SK-N-MC (cell line): Measurements from ENCODE around the gene ARPC5L.
"Not testable (repeated sequence)": the region's sequence is repeated elsewhere in the genome, so short reads cannot be mapped to it uniquely, and the experiment has no call there.

Experiments
- DNase-seq: peaks from one replicate; pipeline ENCODE4 v3.0.0-alpha.2; 2011; ENCODE audit warnings: low read depth, low spot score
- H3K27ac ChIP-seq: fragments of 200-600 bp; sonication (generic); 2 replicates; pipeline ENCODE4 v1.5.1; 2016; ENCODE audit warnings: mixed run types
- H3K36me3 ChIP-seq: fragments of 200-600 bp; sonication (generic); 2 replicates; pipeline ENCODE4 v1.6.1; 2017; ENCODE audit warnings: antibody characterized with exemption, low read length, mixed read lengths; ENCODE audit not compliant: insufficient read depth
- H3K4me3 ChIP-seq: fragments of 200-600 bp; sonication (generic); 2 replicates; pipeline ENCODE4 v1.5.1; 2016
- H3K9ac ChIP-seq: fragments of 200-600 bp; sonication (generic); 2 replicates; pipeline ENCODE4 v1.8.0; 2017; ENCODE audit warnings: mixed run types, mixed read lengths; ENCODE audit not compliant: insufficient read length
- H3K9me3 ChIP-seq: fragments of 200-600 bp; sonication (generic); 2 replicates; pipeline ENCODE4 v1.6.1; 2017; ENCODE audit warnings: low read depth, mild to moderate bottlenecking, antibody characterized with exemption, low read length, moderate library complexity, mixed read lengths
- EZH2 ChIP-seq: fragments of 200-600 bp; sonication (generic); IDR thresholded peaks from one replicate; pipeline ENCODE4 v1.6.1; 2017; ENCODE audit warnings: antibody characterized with exemption
- FOXP2 ChIP-seq: optimal IDR thresholded peaks from 2 replicates; pipeline ENCODE3; 2011; ENCODE audit warnings: mild to moderate bottlenecking, moderate library complexity; ENCODE audit not compliant: insufficient read depth; ENCODE audit errors: extremely low read length, control extremely low read depth
- POLR2AphosphoS5 ChIP-seq: IDR thresholded peaks from 2 replicates; pipeline ENCODE4 v1.6.1; 2012; ENCODE audit warnings: mild to moderate bottlenecking, low read depth, low read length, borderline replicate concordance

ARPC5L gene

GRCh38 chr9:124820698-124821623 is 41.0 kb upstream of the ARPC5L start:
- Histone ChIP-seq H3K36me3 (no peaks in the 10 kb centered on the region), H3K27ac (no peak overlapping the region), H3K9ac (no peak overlapping the region), H3K9me3 (no peaks in the 10 kb centered on the region), H3K4me3 (no peak overlapping the region)
- TF ChIP-seq EZH2 (no peak), FOXP2 (no peak), POLR2AphosphoS5 (no peak)
- no peak for DNase-seq

GRCh38 chr9:124828489-124829333 is 33.2 kb upstream of the ARPC5L start:
- no peak overlapping the region for H3K9ac ChIP-seq
- no peaks in the 10 kb centered on the region for H3K36me3 ChIP-seq
- DNase-seq: no peak
- no peak overlapping the region for H3K27ac ChIP-seq
- no peaks in the 10 kb centered on the region for H3K9me3 ChIP-seq
- TF ChIP-seq EZH2 (no peak), FOXP2 (no peak), POLR2AphosphoS5 (no peak)
- H3K4me3 ChIP-seq: 0 out of 2 replicates have a peak overlapping the region, but pooled peaks have one; percentile 2

- Histone ChIP-seq H3K9me3 (no peaks in the 10 kb centered on the region), H3K9ac (no peak overlapping the region), H3K36me3 (no peaks in the 10 kb centered on the region), H3K4me3 (0 out of 2 replicates have a peak overlapping the region, but pooled peaks have one; percentile 2), H3K27ac (no peak overlapping the region)
- TF ChIP-seq EZH2 (no peak), POLR2AphosphoS5 (no peak), FOXP2 (no peak)
- no peak for DNase-seq
Observed at GRCh38 chr9:124829334-124829669, 32.6 kb upstream of the ARPC5L start.

GRCh38 chr9:124830593-124830992 is 31.3 kb upstream of the ARPC5L start:
- Histone ChIP-seq H3K9ac (no peak overlapping the region), H3K4me3 (no peak overlapping the region), H3K9me3 (no peaks in the 10 kb centered on the region), H3K27ac (no peak overlapping the region), H3K36me3 (no peaks in the 10 kb centered on the region)
- TF ChIP-seq POLR2AphosphoS5: no peak
- no peak for TF ChIP-seq EZH2
- no peak for TF ChIP-seq FOXP2
- DNase-seq: no peak

- Histone ChIP-seq H3K36me3 (no peaks in the 10 kb centered on the region), H3K9me3 (no peaks in the 10 kb centered on the region), H3K27ac (peak overlapping the region; percentile 95), H3K4me3 (no peak overlapping the region), H3K9ac (peak overlapping the region; percentile 32)
- TF ChIP-seq FOXP2 (no peak), POLR2AphosphoS5 (no peak), EZH2 (no peak)
- no peak for DNase-seq
Observed at GRCh38 chr9:124831642-124832364, 30.1 kb upstream of the ARPC5L start.

GRCh38 chr9:124834591-124834990 is 27.3 kb upstream of the ARPC5L start:
- Histone ChIP-seq H3K9me3 (no peaks in the 10 kb centered on the region), H3K9ac (no peak overlapping the region), H3K27ac (peak overlapping the region; percentile 70; the same call in 1 of the 2 replicates), H3K36me3 (no peaks in the 10 kb centered on the region), H3K4me3 (peak overlapping the region; percentile 68)
- no peak for DNase-seq
- TF ChIP-seq EZH2: no peak

GRCh38 chr9:124835026-124835557 is 26.8 kb upstream of the ARPC5L start:
- no peak for TF ChIP-seq FOXP2
- H3K27ac ChIP-seq: peak overlapping the region; percentile 70; the same call in 1 of the 2 replicates
- no peaks in the 10 kb centered on the region for H3K9me3 ChIP-seq
- DNase-seq: peak; percentile 84
- H3K4me3 ChIP-seq: peak overlapping the region; percentile 68
- H3K9ac ChIP-seq: peak overlapping the region; percentile 49
- no peaks in the 10 kb centered on the region for H3K36me3 ChIP-seq

GRCh38 chr9:124838132-124838531 is 23.8 kb upstream of the ARPC5L start:
- H3K9ac ChIP-seq, DNase-seq, H3K27ac ChIP-seq, H3K9me3 ChIP-seq, H3K4me3 ChIP-seq, H3K36me3 ChIP-seq: not testable (repeated sequence)

- not testable (repeated sequence) for DNase-seq, H3K9me3 ChIP-seq, H3K36me3 ChIP-seq, H3K4me3 ChIP-seq, H3K27ac ChIP-seq, H3K9ac ChIP-seq
Observed at GRCh38 chr9:124838567-124839275, 23.2 kb upstream of the ARPC5L start.
